HepG2 (cell line): ENCODE results near the gene AGT. TPM values are rescaled to one million over a fixed set of nuclear protein-coding genes. Genes with fewer than 3 reads are reported as not detected.

Experiments used
- ATF2 ChIP-seq: sonication (generic); formaldehyde crosslinking; IDR thresholded peaks from 2 replicates; pipeline ENCODE4 v1.4.0; 2020; ENCODE audit warnings: missing genetic modification reagents
- CEBPG ChIP-seq: IDR thresholded peaks from 2 replicates; pipeline ENCODE4 v1.6.1; 2016
- MAFF ChIP-seq: IDR thresholded peaks from 2 replicates; pipeline ENCODE4 v1.6.1; 2011; ENCODE audit warnings: low read depth, low read length, improper control_type of control experiment
- MEIS1 ChIP-seq: sonication (generic); formaldehyde crosslinking; IDR thresholded peaks from 2 replicates; pipeline ENCODE4 v1.9.0; 2021; ENCODE audit warnings: mild to moderate bottlenecking, missing genetic modification reagents, moderate library complexity, borderline replicate concordance
- PCBP2 ChIP-seq: fragments of 200-400 bp; formaldehyde crosslinking; optimal IDR thresholded peaks from 2 replicates; pipeline ENCODE3; 2018; ENCODE audit warnings: low read length, low read depth; ENCODE audit not compliant: poor library complexity, severe bottlenecking
- THRA ChIP-seq: sonication (generic); formaldehyde crosslinking; IDR thresholded peaks from 2 replicates; pipeline ENCODE4 v1.4.0; 2020; ENCODE audit warnings: missing genetic modification reagents, borderline replicate concordance
- TMF1 ChIP-seq: sonication (generic); formaldehyde crosslinking; IDR thresholded peaks from 2 replicates; pipeline ENCODE4 v1.8.1; 2022; ENCODE audit warnings: low read depth, missing genetic modification reagents
- ZNF232 ChIP-seq: sonication (generic); formaldehyde crosslinking; IDR thresholded peaks from 2 replicates; pipeline ENCODE4 v1.4.0; 2020; ENCODE audit warnings: missing genetic modification reagents, borderline replicate concordance
- ZNF430 ChIP-seq: sonication (generic); formaldehyde crosslinking; IDR thresholded peaks from 2 replicates; pipeline ENCODE4 v1.9.0; 2021; ENCODE audit warnings: mild to moderate bottlenecking, missing genetic modification reagents
- ZNF790 ChIP-seq: sonication (generic); formaldehyde crosslinking; IDR thresholded peaks from 2 replicates; pipeline ENCODE4 v1.8.0; 2022; ENCODE audit warnings: missing genetic modification reagents, mild to moderate bottlenecking, borderline replicate concordance
- ZSCAN31 ChIP-seq: sonication (generic); formaldehyde crosslinking; IDR thresholded peaks from 2 replicates; pipeline ENCODE4 v1.5.0; 2020; ENCODE audit warnings: low read depth, mild to moderate bottlenecking, missing genetic modification reagents
- polyA plus RNA-seq, 8 experiments: library from polyadenylated mRNA; depleted of rRNA in 3 of 8; stranded (reverse) in 7 of 8; unstranded in 1 of 8; fragments of >200 nt; fragmentation: Illumina TruSeq in 4 of 8; extraction: Trizol in 4 of 8; gene quantifications; 2 replicates each; pipeline versions ENCODE4 v1.2.1 to v1.2.3, GENCODE V29; 2011 to 2016; ENCODE audit warnings: low read depth in 4 of 8, missing spikeins in 1 of 8, mixed read lengths in 1 of 8; ENCODE audit not compliant: insufficient read depth in 1 of 8
- total RNA-seq, 5 experiments: library from RNA; depleted of rRNA; stranded (reverse); fragments of >200 nt; fragmentation: Illumina TruSeq; extraction: Trizol; gene quantifications; 2 replicates each; pipeline ENCODE4 v1.2.3, GENCODE V29; 2016; ENCODE audit warnings: low read depth in 1 of 5
- TF ChIP-seq, protein P1 (sequence below): sonication (generic); formaldehyde crosslinking; IDR thresholded peaks from 2 replicates; pipeline ENCODE4 v1.5.1; 2020; ENCODE audit warnings: mild to moderate bottlenecking, missing genetic modification reagents, borderline replicate concordance
- TF ChIP-seq, protein P2 (sequence below): sonication (generic); formaldehyde crosslinking; IDR thresholded peaks from 2 replicates; pipeline ENCODE4 v1.4.0; 2020; ENCODE audit warnings: mild to moderate bottlenecking, missing genetic modification reagents
- TF ChIP-seq, protein P3 (sequence below): IDR thresholded peaks from 2 replicates; pipeline ENCODE4 v1.6.1; 2016; ENCODE audit warnings: low read depth, borderline replicate concordance
- TF ChIP-seq, protein P4 (sequence below): sonication (generic); formaldehyde crosslinking; IDR thresholded peaks from 2 replicates; pipeline ENCODE4 v1.4.0; 2020; ENCODE audit warnings: mild to moderate bottlenecking, low read depth, missing genetic modification reagents
- TF ChIP-seq, protein P5 (sequence below): IDR thresholded peaks from 2 replicates; pipeline ENCODE4 v1.6.1; 2018; ENCODE audit warnings: missing genetic modification reagents

The AGT gene
- total and polyA plus RNA-seq, 2 of the 13 experiments (the other 11 are each of a cell fraction or from before 2014, with no cell fraction given) = 892 to 2,071 TPM

DNA sequence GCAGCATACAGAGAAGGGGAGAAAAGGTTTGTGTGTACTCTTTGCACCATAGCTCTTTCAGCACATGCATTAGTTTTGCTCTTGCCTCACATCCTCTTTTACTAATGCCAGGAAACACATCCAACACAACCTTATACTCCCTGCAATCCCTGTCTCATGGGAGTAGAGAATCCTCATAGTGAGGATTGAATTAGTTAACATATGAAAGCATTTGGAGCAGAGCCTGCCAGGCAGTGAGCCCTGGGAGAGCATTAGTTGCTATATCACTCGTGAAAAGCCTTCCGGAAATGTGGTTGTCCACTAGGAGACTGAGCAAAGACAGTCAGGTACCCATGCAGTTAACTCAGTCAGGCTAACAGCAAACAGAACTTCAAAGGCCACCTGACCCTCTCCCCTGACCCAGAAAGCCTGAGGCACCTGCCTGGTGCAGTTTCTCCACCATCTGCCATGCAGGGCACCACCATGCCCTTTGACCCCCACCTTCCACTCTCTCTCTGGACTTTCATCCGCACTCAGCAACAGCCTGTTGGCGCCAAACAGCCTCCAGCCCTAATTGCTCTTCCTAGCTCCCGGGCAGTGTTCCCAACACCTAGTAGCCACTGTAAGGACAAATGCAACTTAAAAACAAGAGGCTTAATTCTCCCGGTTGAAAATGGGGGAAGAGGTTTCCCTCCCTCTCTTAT is 14.9 kb upstream of the AGT start (continued):
- TF ChIP-seq, protein P1, sequence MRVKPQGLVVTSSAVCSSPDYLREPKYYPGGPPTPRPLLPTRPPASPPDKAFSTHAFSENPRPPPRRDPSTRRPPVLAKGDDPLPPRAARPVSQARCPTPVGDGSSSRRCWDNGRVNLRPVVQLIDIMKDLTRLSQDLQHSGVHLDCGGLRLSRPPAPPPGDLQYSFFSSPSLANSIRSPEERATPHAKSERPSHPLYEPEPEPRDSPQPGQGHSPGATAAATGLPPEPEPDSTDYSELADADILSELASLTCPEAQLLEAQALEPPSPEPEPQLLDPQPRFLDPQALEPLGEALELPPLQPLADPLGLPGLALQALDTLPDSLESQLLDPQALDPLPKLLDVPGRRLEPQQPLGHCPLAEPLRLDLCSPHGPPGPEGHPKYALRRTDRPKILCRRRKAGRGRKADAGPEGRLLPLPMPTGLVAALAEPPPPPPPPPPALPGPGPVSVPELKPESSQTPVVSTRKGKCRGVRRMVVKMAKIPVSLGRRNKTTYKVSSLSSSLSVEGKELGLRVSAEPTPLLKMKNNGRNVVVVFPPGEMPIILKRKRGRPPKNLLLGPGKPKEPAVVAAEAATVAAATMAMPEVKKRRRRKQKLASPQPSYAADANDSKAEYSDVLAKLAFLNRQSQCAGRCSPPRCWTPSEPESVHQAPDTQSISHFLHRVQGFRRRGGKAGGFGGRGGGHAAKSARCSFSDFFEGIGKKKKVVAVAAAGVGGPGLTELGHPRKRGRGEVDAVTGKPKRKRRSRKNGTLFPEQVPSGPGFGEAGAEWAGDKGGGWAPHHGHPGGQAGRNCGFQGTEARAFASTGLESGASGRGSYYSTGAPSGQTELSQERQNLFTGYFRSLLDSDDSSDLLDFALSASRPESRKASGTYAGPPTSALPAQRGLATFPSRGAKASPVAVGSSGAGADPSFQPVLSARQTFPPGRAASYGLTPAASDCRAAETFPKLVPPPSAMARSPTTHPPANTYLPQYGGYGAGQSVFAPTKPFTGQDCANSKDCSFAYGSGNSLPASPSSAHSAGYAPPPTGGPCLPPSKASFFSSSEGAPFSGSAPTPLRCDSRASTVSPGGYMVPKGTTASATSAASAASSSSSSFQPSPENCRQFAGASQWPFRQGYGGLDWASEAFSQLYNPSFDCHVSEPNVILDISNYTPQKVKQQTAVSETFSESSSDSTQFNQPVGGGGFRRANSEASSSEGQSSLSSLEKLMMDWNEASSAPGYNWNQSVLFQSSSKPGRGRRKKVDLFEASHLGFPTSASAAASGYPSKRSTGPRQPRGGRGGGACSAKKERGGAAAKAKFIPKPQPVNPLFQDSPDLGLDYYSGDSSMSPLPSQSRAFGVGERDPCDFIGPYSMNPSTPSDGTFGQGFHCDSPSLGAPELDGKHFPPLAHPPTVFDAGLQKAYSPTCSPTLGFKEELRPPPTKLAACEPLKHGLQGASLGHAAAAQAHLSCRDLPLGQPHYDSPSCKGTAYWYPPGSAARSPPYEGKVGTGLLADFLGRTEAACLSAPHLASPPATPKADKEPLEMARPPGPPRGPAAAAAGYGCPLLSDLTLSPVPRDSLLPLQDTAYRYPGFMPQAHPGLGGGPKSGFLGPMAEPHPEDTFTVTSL (CRISPR knock-in tag) = no peak; the same call in 1 of the 2 replicates
- TF ChIP-seq TMF1 (CRISPR knock-in tag) = no peak; the same call in 1 of the 2 replicates
- peak; percentile 92; the same call in 1 of the 2 replicates for TF ChIP-seq THRA (CRISPR knock-in tag)
- peak; percentile 29; the same call in 1 of the 2 replicates for TF ChIP-seq ZNF790
- TF ChIP-seq ZSCAN31 (CRISPR knock-in tag) = peak; percentile 94
- TF ChIP-seq, protein P2, sequence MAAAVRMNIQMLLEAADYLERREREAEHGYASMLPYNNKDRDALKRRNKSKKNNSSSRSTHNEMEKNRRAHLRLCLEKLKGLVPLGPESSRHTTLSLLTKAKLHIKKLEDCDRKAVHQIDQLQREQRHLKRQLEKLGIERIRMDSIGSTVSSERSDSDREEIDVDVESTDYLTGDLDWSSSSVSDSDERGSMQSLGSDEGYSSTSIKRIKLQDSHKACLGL = peak; percentile 46; the same call in 1 of the 2 replicates
- TF ChIP-seq ATF2 = peak; percentile 73
- TF ChIP-seq MAFF = 0 out of 2 replicates have a peak, but pooled peaks have one; percentile 6
- TF ChIP-seq, protein P3, sequence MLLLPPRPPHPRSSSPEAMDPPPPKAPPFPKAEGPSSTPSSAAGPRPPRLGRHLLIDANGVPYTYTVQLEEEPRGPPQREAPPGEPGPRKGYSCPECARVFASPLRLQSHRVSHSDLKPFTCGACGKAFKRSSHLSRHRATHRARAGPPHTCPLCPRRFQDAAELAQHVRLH (CRISPR knock-in tag) = peak; percentile 92
- peak; percentile 68 for TF ChIP-seq CEBPG
- peak; percentile 87; the same call in 1 of the 2 replicates for TF ChIP-seq ZNF430 (CRISPR knock-in tag)
- peak; percentile 86; the same call in 1 of the 2 replicates for TF ChIP-seq MEIS1
- TF ChIP-seq, protein P4, sequence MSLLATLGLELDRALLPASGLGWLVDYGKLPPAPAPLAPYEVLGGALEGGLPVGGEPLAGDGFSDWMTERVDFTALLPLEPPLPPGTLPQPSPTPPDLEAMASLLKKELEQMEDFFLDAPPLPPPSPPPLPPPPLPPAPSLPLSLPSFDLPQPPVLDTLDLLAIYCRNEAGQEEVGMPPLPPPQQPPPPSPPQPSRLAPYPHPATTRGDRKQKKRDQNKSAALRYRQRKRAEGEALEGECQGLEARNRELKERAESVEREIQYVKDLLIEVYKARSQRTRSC (CRISPR knock-in tag) = no peak
- TF ChIP-seq, protein P5, sequence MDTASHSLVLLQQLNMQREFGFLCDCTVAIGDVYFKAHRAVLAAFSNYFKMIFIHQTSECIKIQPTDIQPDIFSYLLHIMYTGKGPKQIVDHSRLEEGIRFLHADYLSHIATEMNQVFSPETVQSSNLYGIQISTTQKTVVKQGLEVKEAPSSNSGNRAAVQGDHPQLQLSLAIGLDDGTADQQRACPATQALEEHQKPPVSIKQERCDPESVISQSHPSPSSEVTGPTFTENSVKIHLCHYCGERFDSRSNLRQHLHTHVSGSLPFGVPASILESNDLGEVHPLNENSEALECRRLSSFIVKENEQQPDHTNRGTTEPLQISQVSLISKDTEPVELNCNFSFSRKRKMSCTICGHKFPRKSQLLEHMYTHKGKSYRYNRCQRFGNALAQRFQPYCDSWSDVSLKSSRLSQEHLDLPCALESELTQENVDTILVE = peak; percentile 61; the same call in 1 of the 2 replicates
- no peak for TF ChIP-seq PCBP2
- TF ChIP-seq ZNF232 (CRISPR knock-in tag) = peak; percentile 51; the same call in 1 of the 2 replicates
